DOHH2 (cell line): Measurements from ENCODE around the gene MCFD2.

Experiments
- H3F3A ChIP-seq: fragments of 200-600 bp; sonication (generic), shearing (Covaris generic); 2 replicates; pipeline ENCODE4 v1.6.0; 2016; ENCODE audit warnings: antibody characterized with exemption, mild to moderate bottlenecking; ENCODE audit not compliant: control insufficient read depth, insufficient read depth
- H3K27ac ChIP-seq: fragments of 200-600 bp; sonication (generic); 2 replicates; pipeline ENCODE4 v1.5.1; 2014; ENCODE audit warnings: low read depth, mild to moderate bottlenecking, low read length, moderate library complexity
- H3K27me3 ChIP-seq: fragments of 200-600 bp; sonication (generic); 2 replicates; pipeline ENCODE4 v1.6.1; 2014; ENCODE audit warnings: mild to moderate bottlenecking, low read length, mixed read lengths; ENCODE audit not compliant: control insufficient read depth
- H3K36me3 ChIP-seq: fragments of 200-600 bp; sonication (generic); 2 replicates; pipeline ENCODE4 v1.6.1; 2014; ENCODE audit warnings: mild to moderate bottlenecking, low read length, moderate library complexity, mixed read lengths; ENCODE audit not compliant: control insufficient read depth
- H3K4me1 ChIP-seq: fragments of 200-600 bp; sonication (generic); 2 replicates; pipeline ENCODE4 v1.6.1; 2014; ENCODE audit warnings: mild to moderate bottlenecking, low read length, mixed read lengths; ENCODE audit not compliant: control insufficient read depth
- H3K4me2 ChIP-seq: fragments of 200-600 bp; sonication (generic); 2 replicates; pipeline ENCODE4 v1.6.0; 2014; ENCODE audit warnings: mild to moderate bottlenecking, low read length, moderate library complexity
- H3K4me3 ChIP-seq: fragments of 200-600 bp; sonication (generic); 2 replicates; pipeline ENCODE4 v1.5.1; 2014; ENCODE audit warnings: mild to moderate bottlenecking, low read length, mixed read lengths
- H3K79me2 ChIP-seq: fragments of 200-600 bp; sonication (generic); 2 replicates; pipeline ENCODE4 v1.6.1; 2014; ENCODE audit warnings: mild to moderate bottlenecking, low read length, mixed read lengths; ENCODE audit not compliant: control insufficient read depth
- H3K9me2 ChIP-seq: fragments of 200-600 bp; sonication (generic); replicated peaks from 2 replicates; pipeline ENCODE4 v1.6.1; 2014; ENCODE audit warnings: mild to moderate bottlenecking, low read length, mixed read lengths; ENCODE audit not compliant: control insufficient read depth
- H3K9me3 ChIP-seq: fragments of 200-600 bp; sonication (generic); 2 replicates; pipeline ENCODE4 v1.6.1; 2014; ENCODE audit warnings: antibody characterized with exemption, low read length, mixed read lengths; ENCODE audit not compliant: control insufficient read depth, insufficient read depth
- H4K20me1 ChIP-seq: fragments of 200-600 bp; sonication (generic); 2 replicates; pipeline ENCODE4 v1.6.0; 2014; ENCODE audit warnings: low read depth, mild to moderate bottlenecking, antibody characterized with exemption, low read length, moderate library complexity; ENCODE audit not compliant: control insufficient read depth, insufficient read depth
- CTCF ChIP-seq: fragments of 200-600 bp; sonication (generic); IDR thresholded peaks from one replicate; pipeline ENCODE4 v1.5.1; 2014; ENCODE audit warnings: antibody characterized with exemption, mild to moderate bottlenecking, low read depth, low read length; ENCODE audit not compliant: poor library complexity, severe bottlenecking
- EZH2phosphoT487 ChIP-seq: fragments of 200-600 bp; sonication (generic); IDR thresholded peaks from 2 replicates; pipeline ENCODE4 v1.6.1; 2017; ENCODE audit warnings: borderline replicate concordance, mild to moderate bottlenecking, antibody characterized with exemption, low read length, moderate library complexity, mixed read lengths

Gene MCFD2

GRCh38 chr2:46872902-46873603 is 42.6 kb downstream of the MCFD2 start:
- Histone ChIP-seq H3K4me1 (no peaks in the 10 kb centered on the region), H3K9me2 (no peaks in the 10 kb centered on the region), H3K27me3 (no peaks in the 10 kb centered on the region), H3K27ac (no peak overlapping the region), H3K4me2 (no peak overlapping the region), H3K4me3 (no peak overlapping the region), H3K79me2 (no peaks in the 10 kb centered on the region), H3K9me3 (no peaks in the 10 kb centered on the region), H3K36me3 (no peaks in the 10 kb centered on the region), H4K20me1 (no peaks in the 10 kb centered on the region), H3F3A (no peaks in the 10 kb centered on the region)
- no peak for TF ChIP-seq EZH2phosphoT487
- TF ChIP-seq CTCF, result no peak

- TF ChIP-seq CTCF (no peak), EZH2phosphoT487 (no peak)
- no peaks in the 10 kb centered on the region for H4K20me1 ChIP-seq
- H3K4me3 ChIP-seq, result no peak overlapping the region
- H3F3A ChIP-seq, result no peaks in the 10 kb centered on the region
- no peaks in the 10 kb centered on the region for H3K9me3 ChIP-seq
- no peak overlapping the region for H3K27ac ChIP-seq
- H3K4me1 ChIP-seq, result no peaks in the 10 kb centered on the region
- no peaks in the 10 kb centered on the region for H3K9me2 ChIP-seq
- no peaks in the 10 kb centered on the region for H3K79me2 ChIP-seq
- H3K27me3 ChIP-seq, result no peaks in the 10 kb centered on the region
- H3K4me2 ChIP-seq, result no peak overlapping the region
- H3K36me3 ChIP-seq, result no peaks in the 10 kb centered on the region
These were observed 43.6 kb downstream of the MCFD2 start for GRCh38 chr2:46871976-46872381.

- TF ChIP-seq EZH2phosphoT487, result no peak
- no peak for TF ChIP-seq CTCF
- Histone ChIP-seq H3K4me2 (no peak overlapping the region), H3K4me3 (no peak overlapping the region), H4K20me1 (no peaks in the 10 kb centered on the region), H3K36me3 (no peaks in the 10 kb centered on the region), H3K27ac (no peak overlapping the region), H3F3A (no peaks in the 10 kb centered on the region), H3K79me2 (no peaks in the 10 kb centered on the region), H3K9me3 (no peaks in the 10 kb centered on the region), H3K4me1 (no peaks in the 10 kb centered on the region), H3K27me3 (no peaks in the 10 kb centered on the region), H3K9me2 (no peaks in the 10 kb centered on the region)
These were observed 45.4 kb downstream of the MCFD2 start for GRCh38 chr2:46870051-46870839.
